Measurements from ENCODE around the gene ARID3B.
A peak's percentile ranks its signal among the peaks of the same experiment; 100 is the strongest.

Gene ARID3B

GRCh38 chr15:74642348-74642733 lies 101.3 kb downstream of the ARID3B start:
- Histone ChIP-seq H3K27ac (ENCODE audit: insufficient read depth in 1 of 2, low read depth in 1 of 2, low read length in 2 of 2, poor library complexity in 1 of 2, severe bottlenecking in 2 of 2) (peak overlapping the region; percentile 2 to 38), H3K27me3 (replicated peaks in 2 of 5; ENCODE audit: control insufficient read depth in 4 of 5, insufficient read depth in 5 of 5, low read length in 4 of 5) (no peaks in the 10 kb centered on the region), H3K4me1 (ENCODE audit: control extremely low read depth in 1 of 4, control insufficient read depth in 4 of 4, insufficient read depth in 4 of 4, low read length in 3 of 4) (peaks cover 0 to 38% (median 12%) of the 10 kb centered on the region in 4 experiments), H3K36me3 (ENCODE audit: control insufficient read depth in 4 of 4, insufficient read depth in 4 of 4, low read length in 3 of 4) (peaks cover 6 to 37% (median 26%) of the 10 kb centered on the region in 4 experiments), H3K9me3 (ENCODE audit: control extremely low read depth in 1 of 5, control insufficient read depth in 4 of 5, insufficient read depth in 2 of 5, low read depth in 1 of 5, low read length in 4 of 5) (no peaks in the 10 kb centered on the region), H3K4me3 (ENCODE audit: control insufficient read depth in 1 of 7, extremely low read depth in 1 of 7, insufficient read depth in 4 of 7, low read depth in 2 of 7, low read length in 6 of 7) (no peak overlapping the region)
- DNase-seq = no peak
- WGBS (ENCODE audit: insufficient coverage) = 100% methylated on average over 4 of the region's 4 CpGs
- POLR2A ChIA-PET = interaction anchor here (0.6 kb wide), 1 partner anchor 810 kb away, joined by 3 read pairs; no protein-coding TSS in a partner anchor
- CTCF ChIA-PET = interaction anchor here (1.1 to 22.8 kb wide), 4 partner anchors 10 to 346 kb away, joined by 3 to 735 read pairs (median 172); partner anchors contain the start of genes CLK3 and CSK

GRCh38 chr15:74642734-74643664 lies 102.0 kb downstream of the ARID3B start:
- Histone ChIP-seq H3K27me3 (replicated peaks in 2 of 5; ENCODE audit: control insufficient read depth in 4 of 5, insufficient read depth in 5 of 5, low read length in 4 of 5) (no peaks in the 10 kb centered on the region), H3K4me1 (ENCODE audit: control extremely low read depth in 1 of 4, control insufficient read depth in 4 of 4, insufficient read depth in 4 of 4, low read length in 3 of 4) (peaks cover 0 to 38% (median 12%) of the 10 kb centered on the region in 4 experiments), H3K4me3 (ENCODE audit: control insufficient read depth in 1 of 7, extremely low read depth in 1 of 7, insufficient read depth in 4 of 7, low read depth in 2 of 7, low read length in 6 of 7) (no peak overlapping the region), H3K36me3 (ENCODE audit: control insufficient read depth in 4 of 4, insufficient read depth in 4 of 4, low read length in 3 of 4) (peaks cover 6 to 34% (median 23%) of the 10 kb centered on the region in 4 experiments), H3K27ac (ENCODE audit: insufficient read depth in 1 of 2, low read depth in 1 of 2, low read length in 2 of 2, poor library complexity in 1 of 2, severe bottlenecking in 2 of 2) (peak overlapping the region; percentile 2 to 38), H3K9me3 (ENCODE audit: control extremely low read depth in 1 of 5, control insufficient read depth in 4 of 5, insufficient read depth in 2 of 5, low read depth in 1 of 5, low read length in 4 of 5) (no peaks in the 10 kb centered on the region)
- POLR2A ChIA-PET = interaction anchor here (0.6 kb wide), 1 partner anchor 810 kb away, joined by 3 read pairs; no protein-coding TSS in a partner anchor
- CTCF ChIA-PET = interaction anchor here (0.8 to 22.8 kb wide), 5 partner anchors 11 to 345 kb away, joined by 3 to 735 read pairs (median 43); partner anchors contain the start of genes CLK3 and CSK
- WGBS (ENCODE audit: insufficient coverage) = 80% methylated on average over 10 of the region's 11 CpGs
- DNase-seq = peak; percentile 29 to 77 (median 70)

- Histone ChIP-seq H3K27me3 (replicated peaks in 2 of 5; ENCODE audit: control insufficient read depth in 4 of 5, insufficient read depth in 5 of 5, low read length in 4 of 5) (no peaks in the 10 kb centered on the region), H3K36me3 (ENCODE audit: control insufficient read depth in 4 of 4, insufficient read depth in 4 of 4, low read length in 3 of 4) (peaks cover 6 to 31% (median 22%) of the 10 kb centered on the region in 4 experiments), H3K9me3 (ENCODE audit: control extremely low read depth in 1 of 5, control insufficient read depth in 4 of 5, insufficient read depth in 2 of 5, low read depth in 1 of 5, low read length in 4 of 5) (no peaks in the 10 kb centered on the region), H3K4me3 (ENCODE audit: control insufficient read depth in 1 of 7, extremely low read depth in 1 of 7, insufficient read depth in 4 of 7, low read depth in 2 of 7, low read length in 6 of 7) (no peak overlapping the region), H3K27ac (ENCODE audit: insufficient read depth in 1 of 2, low read depth in 1 of 2, low read length in 2 of 2, poor library complexity in 1 of 2, severe bottlenecking in 2 of 2) (no peak overlapping the region), H3K4me1 (ENCODE audit: control extremely low read depth in 1 of 4, control insufficient read depth in 4 of 4, insufficient read depth in 4 of 4, low read length in 3 of 4) (peaks cover 0 to 38% (median 12%) of the 10 kb centered on the region in 4 experiments)
- CTCF ChIA-PET = interaction anchor here (0.8 to 22.8 kb wide), 5 partner anchors 11 to 126 kb away, joined by 3 to 735 read pairs (median 43); partner anchors contain the start of genes CLK3 and CSK
- no peak for DNase-seq
- POLR2A ChIA-PET = no interaction called here
- WGBS (ENCODE audit: insufficient coverage) = 75% methylated on average over 1 of the region's 2 CpGs
Observed at GRCh38 chr15:74643665-74644204, 102.7 kb downstream of the ARID3B start.

GRCh38 chr15:74646480-74646879 lies 105.5 kb downstream of the ARID3B start:
- Histone ChIP-seq H3K9me3 (ENCODE audit: control extremely low read depth in 1 of 5, control insufficient read depth in 4 of 5, insufficient read depth in 2 of 5, low read depth in 1 of 5, low read length in 4 of 5) (no peaks in the 10 kb centered on the region), H3K4me3 (ENCODE audit: control insufficient read depth in 1 of 7, extremely low read depth in 1 of 7, insufficient read depth in 4 of 7, low read depth in 2 of 7, low read length in 6 of 7) (no peak overlapping the region), H3K4me1 (ENCODE audit: control extremely low read depth in 1 of 4, control insufficient read depth in 4 of 4, insufficient read depth in 4 of 4, low read length in 3 of 4) (peaks cover 0 to 26% (median 12%) of the 10 kb centered on the region in 4 experiments), H3K27me3 (replicated peaks in 2 of 5; ENCODE audit: control insufficient read depth in 4 of 5, insufficient read depth in 5 of 5, low read length in 4 of 5) (no peaks in the 10 kb centered on the region), H3K27ac (ENCODE audit: insufficient read depth in 1 of 2, low read depth in 1 of 2, low read length in 2 of 2, poor library complexity in 1 of 2, severe bottlenecking in 2 of 2) (no peak overlapping the region), H3K36me3 (ENCODE audit: control insufficient read depth in 4 of 4, insufficient read depth in 4 of 4, low read length in 3 of 4) (peaks cover 5 to 20% (median 15%) of the 10 kb centered on the region in 4 experiments)
- ChIA-PET POLR2A (no interaction called here), CTCF (interaction anchor here (6.8 to 10.7 kb wide), 2 partner anchors 12 to 124 kb away, joined by 43 to 96 read pairs; no protein-coding TSS in a partner anchor)
- DNase-seq = no peak

Measured in common myeloid progenitor, CD34-positive (primary cell).